Measurements from ENCODE around the gene TTLL9. TPM values are rescaled to one million over a fixed set of nuclear protein-coding genes. Genes with fewer than 3 reads are reported as not detected.

The TTLL9 gene
- polyA plus RNA-seq, 1 donor from 2014 or later: 8.0 TPM

DNA sequence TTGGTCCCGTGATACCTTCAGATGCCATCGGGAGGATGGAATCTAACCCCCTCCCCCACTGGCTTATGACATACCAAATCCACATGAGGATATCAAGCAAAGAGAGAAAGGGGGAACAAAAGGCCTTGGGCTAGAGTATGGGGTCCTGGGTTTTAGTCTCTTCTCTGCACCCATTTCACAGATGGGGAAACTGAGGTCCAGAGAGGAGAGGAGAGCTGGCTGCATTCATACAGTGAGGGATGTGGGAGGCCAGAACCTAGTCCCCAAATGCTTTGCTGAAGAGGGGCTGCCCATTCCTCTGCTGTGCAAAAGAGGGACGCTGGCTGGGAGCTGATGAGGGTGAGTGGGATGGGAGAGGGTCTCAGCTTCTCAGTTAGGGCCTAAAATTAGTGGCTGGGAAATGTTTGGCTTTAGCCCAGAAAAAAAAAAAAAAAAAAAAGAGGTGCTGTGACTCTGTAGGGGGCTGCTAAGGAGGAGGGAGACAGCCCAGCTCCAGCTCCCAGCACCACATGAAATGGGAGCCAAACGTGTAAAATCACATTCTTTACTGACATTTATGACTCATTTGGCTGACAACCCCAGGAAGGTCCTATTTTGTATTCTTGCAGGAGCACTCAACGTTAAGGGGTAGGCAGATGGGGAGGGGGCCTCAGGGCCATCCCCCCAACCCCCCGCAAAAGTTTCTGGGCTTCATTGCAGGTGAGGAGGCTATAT lies 109.4 kb downstream of the TTLL9 start:
- no peaks in the 10 kb centered on the region for H3F3A ChIP-seq (ENCODE audit: insufficient read depth, low read length, poor library complexity, severe bottlenecking)
- no peaks in the 10 kb centered on the region for H3K36me3 ChIP-seq (ENCODE audit: insufficient read depth, low read length)
- H2AFZ ChIP-seq (ENCODE audit: low read depth, low read length): no peak overlapping the region
- no peak overlapping the region for H3K4me3 ChIP-seq (ENCODE audit: low read length)
- H3K27ac ChIP-seq (ENCODE audit: low read length): no peak overlapping the region
- H3K9me2 ChIP-seq (ENCODE audit: insufficient read depth, low read length): no peaks in the 10 kb centered on the region
- H3K9ac ChIP-seq (ENCODE audit: low read length): no peak overlapping the region
- H4K20me1 ChIP-seq (ENCODE audit: insufficient read depth): peaks cover 3% of the 10 kb centered on the region
- H3K79me2 ChIP-seq (replicated peaks; ENCODE audit: insufficient read depth, low read length): peaks cover 12% of the 10 kb centered on the region
- TF ChIP-seq MXI1 (conservative IDR thresholded peaks at IDR 0.05; ENCODE audit: poor library complexity, severe bottlenecking) (no peak), EP300 (conservative IDR thresholded peaks at IDR 0.05; ENCODE audit: poor library complexity, severe bottlenecking) (no peak), EZH2 (IDR thresholded peaks at IDR 0.05; ENCODE audit: borderline replicate concordance, insufficient read depth, low read length, poor library complexity, severe bottlenecking) (no peak), TAF1 (IDR thresholded peaks at IDR 0.05; ENCODE audit: low read depth) (no peak)
- TF ChIP-seq, protein P1, sequence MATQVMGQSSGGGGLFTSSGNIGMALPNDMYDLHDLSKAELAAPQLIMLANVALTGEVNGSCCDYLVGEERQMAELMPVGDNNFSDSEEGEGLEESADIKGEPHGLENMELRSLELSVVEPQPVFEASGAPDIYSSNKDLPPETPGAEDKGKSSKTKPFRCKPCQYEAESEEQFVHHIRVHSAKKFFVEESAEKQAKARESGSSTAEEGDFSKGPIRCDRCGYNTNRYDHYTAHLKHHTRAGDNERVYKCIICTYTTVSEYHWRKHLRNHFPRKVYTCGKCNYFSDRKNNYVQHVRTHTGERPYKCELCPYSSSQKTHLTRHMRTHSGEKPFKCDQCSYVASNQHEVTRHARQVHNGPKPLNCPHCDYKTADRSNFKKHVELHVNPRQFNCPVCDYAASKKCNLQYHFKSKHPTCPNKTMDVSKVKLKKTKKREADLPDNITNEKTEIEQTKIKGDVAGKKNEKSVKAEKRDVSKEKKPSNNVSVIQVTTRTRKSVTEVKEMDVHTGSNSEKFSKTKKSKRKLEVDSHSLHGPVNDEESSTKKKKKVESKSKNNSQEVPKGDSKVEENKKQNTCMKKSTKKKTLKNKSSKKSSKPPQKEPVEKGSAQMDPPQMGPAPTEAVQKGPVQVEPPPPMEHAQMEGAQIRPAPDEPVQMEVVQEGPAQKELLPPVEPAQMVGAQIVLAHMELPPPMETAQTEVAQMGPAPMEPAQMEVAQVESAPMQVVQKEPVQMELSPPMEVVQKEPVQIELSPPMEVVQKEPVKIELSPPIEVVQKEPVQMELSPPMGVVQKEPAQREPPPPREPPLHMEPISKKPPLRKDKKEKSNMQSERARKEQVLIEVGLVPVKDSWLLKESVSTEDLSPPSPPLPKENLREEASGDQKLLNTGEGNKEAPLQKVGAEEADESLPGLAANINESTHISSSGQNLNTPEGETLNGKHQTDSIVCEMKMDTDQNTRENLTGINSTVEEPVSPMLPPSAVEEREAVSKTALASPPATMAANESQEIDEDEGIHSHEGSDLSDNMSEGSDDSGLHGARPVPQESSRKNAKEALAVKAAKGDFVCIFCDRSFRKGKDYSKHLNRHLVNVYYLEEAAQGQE (IDR thresholded peaks at IDR 0.05; ENCODE audit: borderline replicate concordance): no peak
- no peak overlapping the region for H3K4me2 ChIP-seq (ENCODE audit: low read length)
- no peaks in the 10 kb centered on the region for H3K9me3 ChIP-seq (ENCODE audit: low read length)
- H3K27me3 ChIP-seq (ENCODE audit: insufficient read depth, low read depth, low read length): no peaks in the 10 kb centered on the region

DNA sequence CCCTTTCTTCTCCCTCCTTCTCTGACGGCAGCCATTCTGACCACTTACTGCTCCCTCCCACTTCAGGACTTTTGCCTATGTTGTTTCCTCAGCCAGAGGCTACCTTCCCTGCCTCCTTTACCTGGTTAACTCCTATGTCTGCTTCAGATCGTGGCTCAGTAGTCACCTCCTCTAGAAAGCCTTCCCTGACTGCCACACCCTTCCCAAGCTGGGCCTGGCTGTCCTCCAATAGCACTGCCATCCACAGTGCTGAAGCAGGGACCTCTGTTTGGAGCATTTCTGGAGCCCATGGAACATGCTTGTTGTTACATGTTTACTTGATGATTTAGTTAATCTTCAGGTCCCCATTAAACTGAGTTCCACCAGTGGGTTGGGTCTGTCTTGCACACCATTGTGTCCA lies 111.3 kb downstream of the TTLL9 start:
- Histone ChIP-seq H3K4me3 (ENCODE audit: low read length) (no peak overlapping the region), H3K36me3 (ENCODE audit: insufficient read depth, low read length) (no peaks in the 10 kb centered on the region), H3K27ac (ENCODE audit: low read length) (no peak overlapping the region), H3K79me2 (replicated peaks; ENCODE audit: insufficient read depth, low read length) (peaks cover 6% of the 10 kb centered on the region), H2AFZ (ENCODE audit: low read depth, low read length) (no peak overlapping the region), H3K9ac (ENCODE audit: low read length) (no peak overlapping the region), H3K4me2 (ENCODE audit: low read length) (no peak overlapping the region), H3K27me3 (ENCODE audit: insufficient read depth, low read depth, low read length) (no peaks in the 10 kb centered on the region), H3K9me2 (ENCODE audit: insufficient read depth, low read length) (no peaks in the 10 kb centered on the region), H3F3A (ENCODE audit: insufficient read depth, low read length, poor library complexity, severe bottlenecking) (no peaks in the 10 kb centered on the region), H3K9me3 (ENCODE audit: low read length) (no peaks in the 10 kb centered on the region), H4K20me1 (ENCODE audit: insufficient read depth) (peaks cover 3% of the 10 kb centered on the region)
- TF ChIP-seq SMC3 (conservative IDR thresholded peaks at IDR 0.05; ENCODE audit: poor library complexity) (no peak), EZH2 (IDR thresholded peaks at IDR 0.05; ENCODE audit: borderline replicate concordance, insufficient read depth, low read length, poor library complexity, severe bottlenecking) (no peak), TAF1 (IDR thresholded peaks at IDR 0.05; ENCODE audit: low read depth) (no peak), MXI1 (conservative IDR thresholded peaks at IDR 0.05; ENCODE audit: poor library complexity, severe bottlenecking) (no peak), POLR2AphosphoS5 (IDR thresholded peaks at IDR 0.05) (no peak), EP300 (conservative IDR thresholded peaks at IDR 0.05; ENCODE audit: poor library complexity, severe bottlenecking) (no peak), RAD21 (conservative IDR thresholded peaks at IDR 0.05) (no peak)
- TF ChIP-seq, protein P2, sequence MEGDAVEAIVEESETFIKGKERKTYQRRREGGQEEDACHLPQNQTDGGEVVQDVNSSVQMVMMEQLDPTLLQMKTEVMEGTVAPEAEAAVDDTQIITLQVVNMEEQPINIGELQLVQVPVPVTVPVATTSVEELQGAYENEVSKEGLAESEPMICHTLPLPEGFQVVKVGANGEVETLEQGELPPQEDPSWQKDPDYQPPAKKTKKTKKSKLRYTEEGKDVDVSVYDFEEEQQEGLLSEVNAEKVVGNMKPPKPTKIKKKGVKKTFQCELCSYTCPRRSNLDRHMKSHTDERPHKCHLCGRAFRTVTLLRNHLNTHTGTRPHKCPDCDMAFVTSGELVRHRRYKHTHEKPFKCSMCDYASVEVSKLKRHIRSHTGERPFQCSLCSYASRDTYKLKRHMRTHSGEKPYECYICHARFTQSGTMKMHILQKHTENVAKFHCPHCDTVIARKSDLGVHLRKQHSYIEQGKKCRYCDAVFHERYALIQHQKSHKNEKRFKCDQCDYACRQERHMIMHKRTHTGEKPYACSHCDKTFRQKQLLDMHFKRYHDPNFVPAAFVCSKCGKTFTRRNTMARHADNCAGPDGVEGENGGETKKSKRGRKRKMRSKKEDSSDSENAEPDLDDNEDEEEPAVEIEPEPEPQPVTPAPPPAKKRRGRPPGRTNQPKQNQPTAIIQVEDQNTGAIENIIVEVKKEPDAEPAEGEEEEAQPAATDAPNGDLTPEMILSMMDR (IDR thresholded peaks at IDR 0.05; ENCODE audit: poor library complexity, severe bottlenecking): no peak
- TF ChIP-seq, protein P1 (IDR thresholded peaks at IDR 0.05; ENCODE audit: borderline replicate concordance): no peak

Data from neural cell (in vitro differentiated cells).